AG04450 (cell line): Measurements from ENCODE around the gene KLHL26. TPM values are rescaled to one million over a fixed set of nuclear protein-coding genes. Genes with fewer than 3 reads are reported as not detected.

ENCODE experiments used
- CTCF ChIA-PET: fragments of 300-600, 350-600 bp; formaldehyde crosslinking; extraction: SDS; loops from one replicate; lab custom pipeline; 2022; ENCODE audit warnings: antibody characterized with exemption, inconsistent platforms; lab: Charles Lee
- POLR2A ChIA-PET: fragments of 350-600 bp; formaldehyde crosslinking; extraction: SDS; loops from one replicate; lab custom pipeline; 2021; ENCODE audit warnings: antibody characterized with exemption, inconsistent platforms; lab: Yijun Ruan, JAX
- DNase-seq: peaks from one replicate; pipeline ENCODE4 v3.0.0-alpha.2; 2011; ENCODE audit warnings: low read depth, low spot score
- H3K27ac ChIP-seq: one replicate; pipeline ENCODE4 v1.5.1; 2012; ENCODE audit warnings: low read depth, low read length, control low read depth
- H3K27me3 ChIP-seq: one replicate; pipeline ENCODE4 v1.6.0; 2012; ENCODE audit warnings: low read length; ENCODE audit not compliant: control insufficient read depth, insufficient read depth
- H3K4me3 ChIP-seq: 2 replicates; pipeline ENCODE4 v1.5.1; 2011; ENCODE audit warnings: mild to moderate bottlenecking, low read depth, low read length, control low read depth
- H3K9me3 ChIP-seq: 2 replicates; pipeline ENCODE4 v1.5.1; 2012; ENCODE audit warnings: low read length; ENCODE audit not compliant: control insufficient read depth, insufficient read depth
- polyA plus RNA-seq: library from polyadenylated mRNA; depleted of rRNA; stranded (reverse); fragments of >200 nt; gene quantifications from 2 replicates; pipeline ENCODE4 v1.2.3, GENCODE V29; 2011
- TF ChIP-seq, protein P1 (sequence below): IDR thresholded peaks from 2 replicates; pipeline ENCODE4 v1.5.1; 2011; ENCODE audit warnings: low read depth, low read length, control low read depth, inconsistent platforms

Gene KLHL26
- polyA plus RNA-seq, 1 experiment, result 1.2 TPM

DNA sequence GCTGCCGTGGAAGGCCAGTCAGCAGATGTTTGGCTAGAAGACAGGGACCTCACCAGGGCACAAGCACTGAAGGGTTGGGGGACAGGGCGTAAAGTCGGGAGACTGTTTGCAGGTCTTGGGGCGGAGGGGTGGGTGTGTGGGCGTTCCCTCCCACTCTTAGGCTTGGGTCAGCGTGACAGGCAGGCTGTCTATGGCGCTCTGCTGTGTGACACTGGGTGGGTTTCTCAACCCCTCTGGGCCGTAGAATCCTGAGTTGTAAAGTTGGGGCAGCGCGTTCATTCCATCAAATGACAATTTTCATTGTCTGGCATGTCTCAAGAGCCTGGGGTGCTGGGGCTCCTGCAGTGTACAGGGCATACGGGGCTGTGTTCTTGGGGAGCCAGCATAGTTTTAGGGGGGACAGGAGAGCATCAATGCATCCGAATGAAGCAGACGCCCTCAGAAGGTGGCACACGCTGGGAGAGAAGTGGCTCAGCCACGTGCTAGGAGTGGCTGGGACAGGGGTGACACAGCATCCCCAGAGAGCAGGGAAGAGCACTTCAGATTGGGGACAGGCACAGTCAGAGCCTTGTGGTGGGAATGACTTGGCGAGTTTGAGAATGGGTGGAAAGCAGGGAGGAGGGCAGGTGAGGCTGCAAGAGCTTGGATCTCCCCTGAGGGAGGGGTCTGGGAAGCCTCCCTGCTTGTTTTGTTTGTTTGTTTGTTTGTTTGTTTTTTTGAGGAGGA lies 51.1 kb downstream of the KLHL26 start:
- no peak overlapping the region for H3K27ac ChIP-seq
- H3K27me3 ChIP-seq, result no peaks in the 10 kb centered on the region
- TF ChIP-seq, protein P1, sequence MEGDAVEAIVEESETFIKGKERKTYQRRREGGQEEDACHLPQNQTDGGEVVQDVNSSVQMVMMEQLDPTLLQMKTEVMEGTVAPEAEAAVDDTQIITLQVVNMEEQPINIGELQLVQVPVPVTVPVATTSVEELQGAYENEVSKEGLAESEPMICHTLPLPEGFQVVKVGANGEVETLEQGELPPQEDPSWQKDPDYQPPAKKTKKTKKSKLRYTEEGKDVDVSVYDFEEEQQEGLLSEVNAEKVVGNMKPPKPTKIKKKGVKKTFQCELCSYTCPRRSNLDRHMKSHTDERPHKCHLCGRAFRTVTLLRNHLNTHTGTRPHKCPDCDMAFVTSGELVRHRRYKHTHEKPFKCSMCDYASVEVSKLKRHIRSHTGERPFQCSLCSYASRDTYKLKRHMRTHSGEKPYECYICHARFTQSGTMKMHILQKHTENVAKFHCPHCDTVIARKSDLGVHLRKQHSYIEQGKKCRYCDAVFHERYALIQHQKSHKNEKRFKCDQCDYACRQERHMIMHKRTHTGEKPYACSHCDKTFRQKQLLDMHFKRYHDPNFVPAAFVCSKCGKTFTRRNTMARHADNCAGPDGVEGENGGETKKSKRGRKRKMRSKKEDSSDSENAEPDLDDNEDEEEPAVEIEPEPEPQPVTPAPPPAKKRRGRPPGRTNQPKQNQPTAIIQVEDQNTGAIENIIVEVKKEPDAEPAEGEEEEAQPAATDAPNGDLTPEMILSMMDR, result no peak
- H3K9me3 ChIP-seq, result no peaks in the 10 kb centered on the region
- DNase-seq, result no peak
- CTCF ChIA-PET, result interaction anchor here (0.6 kb wide), 1 partner anchor 159 kb away, joined by 3 read pairs; no protein-coding TSS in a partner anchor
- POLR2A ChIA-PET, result no interaction called here
- H3K4me3 ChIP-seq, result no peak overlapping the region

- ChIA-PET POLR2A (no interaction called here), CTCF (no interaction called here)
- Histone ChIP-seq H3K4me3 (no peak overlapping the region), H3K9me3 (no peaks in the 10 kb centered on the region; the same call in 1 of the 2 replicates), H3K27me3 (no peaks in the 10 kb centered on the region), H3K27ac (no peak overlapping the region)
- no peak for DNase-seq
- TF ChIP-seq, protein P1, result no peak
Observed at GRCh38 chr19:18696023-18696422, 59.2 kb downstream of the KLHL26 start.

GRCh38 chr19:18697680-18698079 lies 60.9 kb downstream of the KLHL26 start:
- Histone ChIP-seq H3K27ac (no peak overlapping the region), H3K27me3 (no peaks in the 10 kb centered on the region), H3K9me3 (no peaks in the 10 kb centered on the region; the same call in 1 of the 2 replicates), H3K4me3 (no peak overlapping the region)
- TF ChIP-seq, protein P1, result no peak
- POLR2A ChIA-PET, result no interaction called here
- DNase-seq, result no peak
- CTCF ChIA-PET, result no interaction called here

GRCh38 chr19:18698321-18699167 lies 61.7 kb downstream of the KLHL26 start:
- Histone ChIP-seq H3K4me3 (no peak overlapping the region), H3K27ac (no peak overlapping the region), H3K9me3 (no peaks in the 10 kb centered on the region; the same call in 1 of the 2 replicates), H3K27me3 (no peaks in the 10 kb centered on the region)
- ChIA-PET POLR2A (no interaction called here), CTCF (no interaction called here)
- no peak for DNase-seq
- TF ChIP-seq, protein P1, result no peak
